Breast epithelium (tissue), 3 donors: ENCODE measurements around the gene LYZ.

ENCODE experiments used
- POLR2A ChIP-seq: fragments of 450-650 bp; IDR thresholded peaks from one replicate; pipeline ENCODE4 v1.6.1; 2016; ENCODE audit warnings: antibody characterized with exemption, mild to moderate bottlenecking, moderate library complexity
- POLR2AphosphoS5 ChIP-seq, 3 donors: sonication (generic); formaldehyde crosslinking; IDR thresholded peaks; one replicate each; pipeline ENCODE4 v1.6.1; 2017; ENCODE audit warnings: antibody characterized with exemption in 3 of 3
- TF ChIP-seq, protein P1 (sequence below), 3 donors: fragments of 450-650 bp; IDR thresholded peaks; one replicate each; pipeline ENCODE4 v1.5.1; 2016 to 2017; ENCODE audit warnings: antibody characterized with exemption in 3 of 3, mild to moderate bottlenecking in 3 of 3, moderate library complexity in 3 of 3

DNA sequence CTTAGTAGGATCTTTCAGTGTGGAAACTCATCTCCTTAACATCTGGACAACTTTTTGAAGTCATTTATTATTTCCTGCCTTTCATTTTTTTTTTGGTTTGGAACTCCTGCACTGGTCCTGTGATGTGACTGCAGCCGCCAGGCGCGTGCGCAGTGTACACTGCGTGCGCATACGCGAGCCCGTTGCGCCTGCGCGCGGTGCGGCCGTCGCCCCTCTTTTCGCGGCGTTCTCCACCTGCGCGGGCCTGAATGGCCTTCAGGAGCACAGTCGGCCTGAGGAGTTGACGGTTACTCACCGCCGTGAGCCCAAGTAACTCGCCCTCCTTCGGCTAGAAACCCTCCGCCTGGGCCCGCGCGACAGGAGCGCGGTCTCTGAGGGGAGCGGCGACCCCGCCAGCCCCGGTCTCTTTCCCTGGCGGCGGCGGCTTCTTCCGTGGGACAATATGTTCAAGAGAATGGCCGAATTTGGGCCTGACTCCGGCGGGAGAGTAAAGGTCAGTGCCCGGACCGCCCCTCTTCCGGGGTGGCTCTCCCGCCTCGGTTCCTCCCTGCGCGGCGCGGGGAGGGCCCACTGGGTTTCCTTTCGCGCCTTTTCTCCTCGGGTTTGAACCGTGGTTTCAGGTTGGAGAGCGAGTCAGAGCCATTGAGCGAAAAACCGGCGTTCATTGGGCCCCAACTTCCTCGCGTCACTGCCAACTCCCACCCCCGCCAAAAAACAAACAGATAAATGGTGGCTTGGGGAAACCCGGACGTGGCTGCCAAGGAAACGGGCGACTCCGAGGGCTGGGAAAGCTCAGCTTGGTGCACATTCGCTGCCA, 11.6 kb downstream of the LYZ start, which contains the start of gene YEATS4:
- TF ChIP-seq, protein P1, sequence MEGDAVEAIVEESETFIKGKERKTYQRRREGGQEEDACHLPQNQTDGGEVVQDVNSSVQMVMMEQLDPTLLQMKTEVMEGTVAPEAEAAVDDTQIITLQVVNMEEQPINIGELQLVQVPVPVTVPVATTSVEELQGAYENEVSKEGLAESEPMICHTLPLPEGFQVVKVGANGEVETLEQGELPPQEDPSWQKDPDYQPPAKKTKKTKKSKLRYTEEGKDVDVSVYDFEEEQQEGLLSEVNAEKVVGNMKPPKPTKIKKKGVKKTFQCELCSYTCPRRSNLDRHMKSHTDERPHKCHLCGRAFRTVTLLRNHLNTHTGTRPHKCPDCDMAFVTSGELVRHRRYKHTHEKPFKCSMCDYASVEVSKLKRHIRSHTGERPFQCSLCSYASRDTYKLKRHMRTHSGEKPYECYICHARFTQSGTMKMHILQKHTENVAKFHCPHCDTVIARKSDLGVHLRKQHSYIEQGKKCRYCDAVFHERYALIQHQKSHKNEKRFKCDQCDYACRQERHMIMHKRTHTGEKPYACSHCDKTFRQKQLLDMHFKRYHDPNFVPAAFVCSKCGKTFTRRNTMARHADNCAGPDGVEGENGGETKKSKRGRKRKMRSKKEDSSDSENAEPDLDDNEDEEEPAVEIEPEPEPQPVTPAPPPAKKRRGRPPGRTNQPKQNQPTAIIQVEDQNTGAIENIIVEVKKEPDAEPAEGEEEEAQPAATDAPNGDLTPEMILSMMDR (IDR thresholded peaks at IDR 0.05), result peak in 1 of 3 donors; percentile 31
- TF ChIP-seq POLR2AphosphoS5 (IDR thresholded peaks at IDR 0.05) (peak; percentile 63 to 84 (median 81)), POLR2A (peak; percentile 20)
